ENCODE results near the gene C9orf57.

DNA sequence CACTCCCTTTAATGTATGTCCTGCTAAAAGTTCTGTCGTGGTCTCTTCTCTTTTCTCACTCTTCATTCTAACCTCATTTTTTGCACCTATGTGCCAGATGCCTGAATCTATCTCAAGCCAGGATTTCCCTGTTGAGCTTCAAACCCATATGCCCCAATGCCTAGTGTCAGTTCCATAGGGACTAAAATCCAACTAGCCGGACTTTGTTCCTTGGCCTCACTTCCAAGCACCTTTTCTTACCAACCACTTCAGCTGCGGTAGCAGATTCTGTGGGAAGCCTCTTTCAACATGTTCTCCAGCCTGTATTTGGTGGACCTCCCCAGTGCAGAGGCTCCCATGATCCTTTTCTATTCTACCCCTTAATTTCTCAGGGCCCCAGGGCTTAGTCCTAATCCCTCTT is 17.5 kb downstream of the C9orf57 start:
- TF ChIP-seq POLR2A (IDR thresholded peaks at IDR 0.05) = no peak
- TF ChIP-seq, protein P1, sequence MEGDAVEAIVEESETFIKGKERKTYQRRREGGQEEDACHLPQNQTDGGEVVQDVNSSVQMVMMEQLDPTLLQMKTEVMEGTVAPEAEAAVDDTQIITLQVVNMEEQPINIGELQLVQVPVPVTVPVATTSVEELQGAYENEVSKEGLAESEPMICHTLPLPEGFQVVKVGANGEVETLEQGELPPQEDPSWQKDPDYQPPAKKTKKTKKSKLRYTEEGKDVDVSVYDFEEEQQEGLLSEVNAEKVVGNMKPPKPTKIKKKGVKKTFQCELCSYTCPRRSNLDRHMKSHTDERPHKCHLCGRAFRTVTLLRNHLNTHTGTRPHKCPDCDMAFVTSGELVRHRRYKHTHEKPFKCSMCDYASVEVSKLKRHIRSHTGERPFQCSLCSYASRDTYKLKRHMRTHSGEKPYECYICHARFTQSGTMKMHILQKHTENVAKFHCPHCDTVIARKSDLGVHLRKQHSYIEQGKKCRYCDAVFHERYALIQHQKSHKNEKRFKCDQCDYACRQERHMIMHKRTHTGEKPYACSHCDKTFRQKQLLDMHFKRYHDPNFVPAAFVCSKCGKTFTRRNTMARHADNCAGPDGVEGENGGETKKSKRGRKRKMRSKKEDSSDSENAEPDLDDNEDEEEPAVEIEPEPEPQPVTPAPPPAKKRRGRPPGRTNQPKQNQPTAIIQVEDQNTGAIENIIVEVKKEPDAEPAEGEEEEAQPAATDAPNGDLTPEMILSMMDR (IDR thresholded peaks at IDR 0.05) = no peak

Data from thyroid gland (tissue), 4 donors.